Adrenal gland (tissue), 12 donors: ENCODE measurements around the gene ACHE. TPM values are rescaled to one million over a fixed set of nuclear protein-coding genes. Genes with fewer than 3 reads are reported as not detected.

Experiments used
- DNase-seq, 7 donors: peaks; one replicate each; pipeline ENCODE4 v3.0.0-alpha.2; 2019 to 2020
- H3K27ac ChIP-seq, 5 donors: fragments of 200-600 bp; sonication (generic) in 4 of 5; 1 replicate in 3 of 5; 2 replicates in 2 of 5; pipeline versions ENCODE4 v1.5.1 to v1.8.0; 2016 to 2020; ENCODE audit warnings: mild to moderate bottlenecking in 1 of 5
- H3K27me3 ChIP-seq: fragments of 200-600 bp; 2 replicates; pipeline ENCODE4 v1.8.0; 2021
- H3K36me3 ChIP-seq, 2 donors: fragments of 200-600 bp; replicated peaks in 1 of 2; 1 replicate in 1 of 2; 2 replicates in 1 of 2; pipeline versions ENCODE4 v1.5.1 to v1.8.0; 2018 to 2022
- H3K4me1 ChIP-seq, 2 donors: fragments of 200-600 bp; replicated peaks in 1 of 2; 1 replicate in 1 of 2; 2 replicates in 1 of 2; pipeline versions ENCODE4 v1.5.1 to v1.8.0; 2018 to 2021
- H3K4me3 ChIP-seq, 4 donors: fragments of 200-600 bp; sonication (generic) in 3 of 4; one replicate each; pipeline ENCODE4 v1.5.1; 2016 to 2018
- H3K9me3 ChIP-seq, 3 donors: fragments of 200-600 bp; sonication (generic) in 1 of 3; replicated peaks in 1 of 3; 1 replicate in 2 of 3; 2 replicates in 1 of 3; pipeline versions ENCODE4 v1.5.1 to v1.8.0; 2016 to 2021
- CTCF ChIP-seq, 6 experiments: fragments of 450-650 bp in 4 of 6; fragments of 200-600 bp in 2 of 6; sonication (generic) in 1 of 6; IDR thresholded peaks; 1 replicate in 5 of 6; 2 replicates in 1 of 6; pipeline versions ENCODE4 v1.5.1 to v1.8.0; 2016 to 2021; ENCODE audit warnings: antibody characterized with exemption in 6 of 6, mild to moderate bottlenecking in 2 of 6, moderate library complexity in 1 of 6
- POLR2A ChIP-seq, 2 donors: fragments of 450-650 bp; IDR thresholded peaks; one replicate each; pipeline ENCODE4 v1.6.1; 2017; ENCODE audit warnings: antibody characterized with exemption in 2 of 2, mild to moderate bottlenecking in 2 of 2, moderate library complexity in 1 of 2
- WGBS, 4 donors: extraction: QIAGEN DNeasy Blood & Tissue Kit in 2 of 4; methylation state at CpG; one replicate each; pipeline versions ENCODE4 v1.1.5 to v1.1.7; 2013 to 2017; 5-methylcytosine and 5-hydroxymethylcytosine counted together
- intact Hi-C, 2 donors: fragments of 100-400 bp; cut with DNase I; formaldehyde crosslinking; loops; one replicate each; pipeline versions ENCODE4 v1.14.1 to v1.15.0; 2022 to 2023
- polyA plus RNA-seq, 3 donors: library from polyadenylated mRNA; stranded (reverse); fragments of 200-250 nt in 2 of 3; fragments of 350-450 nt in 1 of 3; fragmentation: Illumina TruSeq in 1 of 3; extraction: RNeasy Lipid Tissue Mini Kit (QIAGEN cat#74804) in 1 of 3; gene quantifications; one replicate each; pipeline ENCODE4 v1.2.3, GENCODE V29; 2013 to 2014
- total RNA-seq, 9 donors: library from RNA; depleted of rRNA in 4 of 9; stranded (reverse); fragments of >200 nt in 4 of 9; fragments of 120-200 nt in 1 of 9; fragmentation: NEBNext Ultra II Directional in 1 of 9; extraction: Animal tissue kit (Norgen Biotek cat#: 25700) in 1 of 9; gene quantifications; one replicate each; pipeline versions ENCODE4 v1.1.0 to v1.2.4, GENCODE V29; 2013 to 2023
- donor health status: healthy with polysubstance abuse.
- donor health status: Bipolar disorder and iron deficiency.
- donor health status: DM: yes; HTN: yes; CAD: no.
- donor health status: DM: no; HTN: no; CAD: no.
- donor health status: DM: no; HTN: no; CAD: no.
- donor health status: DM: yes; HTN: yes; CAD: no.

ACHE gene
- total and polyA plus RNA-seq, 12 donors = 0.26 to 10.2 (median 2.1) TPM

GRCh38 chr7:100894860-100895700 is 608 bp downstream of the ACHE start:
- TF ChIP-seq CTCF (IDR thresholded peaks at IDR 0.05) (peak; percentile 46 to 76 (median 60)), POLR2A (IDR thresholded peaks at IDR 0.05) (no peak)
- WGBS, 4 donors = 0 to 1% (median 1%) methylated on average over 5 to 83 of the region's 83 CpGs; no CpG with 5 or more reads in 1 of the 4 donors
- H3K27ac ChIP-seq = peak overlapping the region in 1 of 5 donors; percentile 62
- H3K27me3 ChIP-seq = peaks cover 29% of the 10 kb centered on the region
- no peaks in the 10 kb centered on the region for H3K36me3 ChIP-seq
- H3K4me1 ChIP-seq = peaks cover 16 to 26% of the 10 kb centered on the region in 2 donors
- no peaks in the 10 kb centered on the region for H3K9me3 ChIP-seq
- intact Hi-C loops = loop anchor here (5.0 to 10.0 kb wide), 3 partner anchors 167 to 390 kb away; partner anchors contain the start of gene VGF (in 1 of the 2)
- H3K4me3 ChIP-seq = peak overlapping the region in 1 of 4 donors; percentile 35
- peak in 3 of 7 donors; percentile 35 to 65 (median 52) for DNase-seq

- intact Hi-C loops = loop anchor here in 1 of 2 donors (10.0 kb wide), 2 partner anchors 271 to 391 kb away; partner anchors contain the start of gene VGF
- H3K27me3 ChIP-seq = peaks cover 29% of the 10 kb centered on the region
- DNase-seq = peak in 2 of 7 donors; percentile 24 to 40
These were observed 1.6 kb downstream of the ACHE start for GRCh38 chr7:100893910-100894721.

GRCh38 chr7:100893318-100893895 is 2.3 kb downstream of the ACHE start:
- no peaks in the 10 kb centered on the region for H3K9me3 ChIP-seq
- no peak for TF ChIP-seq POLR2A (IDR thresholded peaks at IDR 0.05)
- no peak for TF ChIP-seq CTCF (IDR thresholded peaks at IDR 0.05)
- peaks cover 24 to 36% of the 10 kb centered on the region in 2 donors for H3K4me1 ChIP-seq
- 88 to 92% (median 91%) methylated on average over 11 to 32 of the region's 32 CpGs for WGBS, 4 donors
- H3K4me3 ChIP-seq = no peak overlapping the region
- peaks cover 0 to under 1% of the 10 kb centered on the region in 2 donors for H3K36me3 ChIP-seq
- H3K27ac ChIP-seq = no peak overlapping the region
- DNase-seq = peak in 1 of 7 donors; percentile 29
- peaks cover 29% of the 10 kb centered on the region for H3K27me3 ChIP-seq
- intact Hi-C loops = loop anchor here in 1 of 2 donors (10.0 kb wide), 2 partner anchors 271 to 391 kb away; partner anchors contain the start of gene VGF

More at GRCh38 chr7:100893910-100894721, 1.6 kb downstream of the ACHE start:
- Histone ChIP-seq H3K4me3 (peak overlapping the region in 1 of 4 donors; percentile 35), H3K27ac (no peak overlapping the region), H3K9me3 (no peaks in the 10 kb centered on the region), H3K4me1 (peaks cover 17 to 29% of the 10 kb centered on the region in 2 donors), H3K36me3 (no peaks in the 10 kb centered on the region)
- TF ChIP-seq CTCF (IDR thresholded peaks at IDR 0.05) = no peak
- TF ChIP-seq POLR2A (IDR thresholded peaks at IDR 0.05) = no peak
- 38 to 54% (median 41%) methylated on average over 17 to 40 of the region's 40 CpGs for WGBS, 4 donors
